ENCODE data around the gene PFKL.

PFKL gene

GRCh38 chr21:44319407-44320065 lies 19.7 kb downstream of the PFKL start:
- H3K4me1 Mint-ChIP-seq (ENCODE audit: low read depth): no peaks in the 10 kb centered on the region
- H3K4me3 Mint-ChIP-seq: no peak overlapping the region
- peaks cover 100% of the 10 kb centered on the region for H3K36me3 Mint-ChIP-seq (ENCODE audit: low read depth)
- intact Hi-C loops (cut with micrococcal nuclease): no loop called here
- no peaks in the 10 kb centered on the region for H3K9me3 Mint-ChIP-seq
- H3K27me3 Mint-ChIP-seq: no peaks in the 10 kb centered on the region
- no peak overlapping the region for H3K27ac Mint-ChIP-seq

GRCh38 chr21:44320847-44321246 lies 21.0 kb downstream of the PFKL start:
- intact Hi-C loops (cut with micrococcal nuclease): no loop called here
- Mint-ChIP-seq H3K4me3 (no peak overlapping the region), H3K4me1 (ENCODE audit: low read depth) (no peaks in the 10 kb centered on the region), H3K9me3 (no peaks in the 10 kb centered on the region), H3K27ac (no peak overlapping the region), H3K27me3 (no peaks in the 10 kb centered on the region), H3K36me3 (ENCODE audit: low read depth) (peaks cover 100% of the 10 kb centered on the region)

DNA sequence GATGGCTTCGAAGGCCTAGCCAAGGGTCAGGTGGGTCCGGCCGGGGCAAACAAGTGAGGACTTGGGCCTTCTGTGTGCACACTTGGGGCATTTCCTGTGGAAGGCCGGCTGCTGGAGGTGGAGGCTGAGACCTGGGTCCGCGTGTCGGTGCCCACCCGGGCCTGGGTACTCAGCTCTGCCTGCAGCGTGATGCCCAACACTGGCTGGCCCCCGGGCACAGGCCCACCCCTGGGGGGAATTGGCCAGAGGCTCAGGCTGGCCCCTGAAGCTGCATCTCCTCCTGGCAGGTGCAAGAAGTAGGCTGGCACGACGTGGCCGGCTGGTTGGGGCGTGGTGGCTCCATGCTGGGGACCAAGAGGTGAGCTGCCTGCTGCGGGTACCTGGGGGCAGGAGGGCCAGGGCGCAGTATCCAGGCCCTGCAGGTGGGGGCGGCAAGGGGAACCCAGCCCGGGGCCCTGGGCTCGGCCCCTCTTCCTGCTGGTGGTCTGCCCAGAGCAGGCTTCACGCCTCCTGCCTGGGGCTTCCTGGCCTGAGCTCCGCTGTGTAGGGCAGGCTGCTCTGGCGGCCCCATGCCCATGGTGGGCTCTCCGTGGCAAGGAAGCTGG lies 22.1 kb downstream of the PFKL start:
- H3K27me3 Mint-ChIP-seq: no peaks in the 10 kb centered on the region
- no peaks in the 10 kb centered on the region for H3K4me1 Mint-ChIP-seq (ENCODE audit: low read depth)
- no peaks in the 10 kb centered on the region for H3K9me3 Mint-ChIP-seq
- H3K36me3 Mint-ChIP-seq (ENCODE audit: low read depth): peaks cover 100% of the 10 kb centered on the region
- intact Hi-C loops (cut with micrococcal nuclease): no loop called here
- H3K4me3 Mint-ChIP-seq: no peak overlapping the region
- H3K27ac Mint-ChIP-seq: no peak overlapping the region

DNA sequence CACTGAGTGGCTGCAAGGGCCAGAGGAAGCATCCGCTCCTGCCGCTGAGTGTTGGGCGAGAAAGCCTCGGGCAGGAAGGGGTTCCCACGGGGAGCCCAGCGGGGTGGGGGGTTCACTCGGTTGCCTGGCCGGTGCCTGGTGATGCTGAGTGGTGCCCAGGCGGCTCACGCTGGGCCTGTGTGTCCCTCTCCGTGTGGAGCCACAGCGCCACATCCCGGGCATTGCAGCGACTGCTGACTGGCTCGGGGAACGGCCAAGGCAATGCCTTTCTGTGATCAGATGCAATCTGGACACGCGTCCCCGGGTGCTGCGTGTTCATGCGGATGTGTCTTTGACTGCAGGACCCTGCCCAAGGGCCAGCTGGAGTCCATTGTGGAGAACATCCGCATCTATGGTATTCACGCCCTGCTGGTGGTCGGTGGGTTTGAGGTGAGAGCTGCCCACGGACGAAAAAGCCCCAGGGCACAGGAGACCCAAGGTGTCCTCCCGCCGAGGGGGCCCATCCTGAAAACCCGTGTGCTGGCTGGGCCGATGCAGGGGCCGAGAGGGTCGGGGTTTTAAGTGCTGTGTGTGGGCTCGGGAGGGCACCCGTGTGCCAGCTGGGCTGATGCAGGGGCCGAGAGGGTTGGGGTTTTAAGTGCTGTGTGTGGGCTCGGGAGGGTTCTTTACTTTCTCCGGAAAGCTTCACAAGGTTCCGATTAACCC lies 22.9 kb downstream of the PFKL start:
- no peaks in the 10 kb centered on the region for H3K27me3 Mint-ChIP-seq
- intact Hi-C loops (cut with micrococcal nuclease): no loop called here
- H3K9me3 Mint-ChIP-seq: no peaks in the 10 kb centered on the region
- H3K36me3 Mint-ChIP-seq (ENCODE audit: low read depth): peaks cover 100% of the 10 kb centered on the region
- no peak overlapping the region for H3K27ac Mint-ChIP-seq
- no peaks in the 10 kb centered on the region for H3K4me1 Mint-ChIP-seq (ENCODE audit: low read depth)
- no peak overlapping the region for H3K4me3 Mint-ChIP-seq

DNA sequence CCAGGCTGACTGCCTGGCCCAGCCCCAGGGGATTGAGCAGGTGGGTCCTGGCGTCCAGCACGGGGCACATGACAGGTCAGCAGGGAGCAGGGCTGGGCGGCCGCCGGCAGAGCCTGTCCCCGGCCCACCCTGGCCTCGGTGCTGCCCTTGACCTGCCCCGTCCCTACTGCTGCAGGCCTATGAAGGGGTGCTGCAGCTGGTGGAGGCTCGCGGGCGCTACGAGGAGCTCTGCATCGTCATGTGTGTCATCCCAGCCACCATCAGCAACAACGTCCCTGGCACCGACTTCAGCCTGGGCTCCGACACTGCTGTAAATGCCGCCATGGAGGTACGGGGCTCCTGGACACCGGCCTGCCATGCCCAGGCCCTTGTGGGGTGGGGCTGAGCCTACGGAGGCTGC lies 23.7 kb downstream of the PFKL start:
- Mint-ChIP-seq H3K4me1 (ENCODE audit: low read depth) (no peaks in the 10 kb centered on the region), H3K36me3 (ENCODE audit: low read depth) (peaks cover 100% of the 10 kb centered on the region), H3K27ac (no peak overlapping the region), H3K9me3 (no peaks in the 10 kb centered on the region), H3K27me3 (no peaks in the 10 kb centered on the region), H3K4me3 (no peak overlapping the region)
- intact Hi-C loops (cut with micrococcal nuclease): no loop called here

DNA sequence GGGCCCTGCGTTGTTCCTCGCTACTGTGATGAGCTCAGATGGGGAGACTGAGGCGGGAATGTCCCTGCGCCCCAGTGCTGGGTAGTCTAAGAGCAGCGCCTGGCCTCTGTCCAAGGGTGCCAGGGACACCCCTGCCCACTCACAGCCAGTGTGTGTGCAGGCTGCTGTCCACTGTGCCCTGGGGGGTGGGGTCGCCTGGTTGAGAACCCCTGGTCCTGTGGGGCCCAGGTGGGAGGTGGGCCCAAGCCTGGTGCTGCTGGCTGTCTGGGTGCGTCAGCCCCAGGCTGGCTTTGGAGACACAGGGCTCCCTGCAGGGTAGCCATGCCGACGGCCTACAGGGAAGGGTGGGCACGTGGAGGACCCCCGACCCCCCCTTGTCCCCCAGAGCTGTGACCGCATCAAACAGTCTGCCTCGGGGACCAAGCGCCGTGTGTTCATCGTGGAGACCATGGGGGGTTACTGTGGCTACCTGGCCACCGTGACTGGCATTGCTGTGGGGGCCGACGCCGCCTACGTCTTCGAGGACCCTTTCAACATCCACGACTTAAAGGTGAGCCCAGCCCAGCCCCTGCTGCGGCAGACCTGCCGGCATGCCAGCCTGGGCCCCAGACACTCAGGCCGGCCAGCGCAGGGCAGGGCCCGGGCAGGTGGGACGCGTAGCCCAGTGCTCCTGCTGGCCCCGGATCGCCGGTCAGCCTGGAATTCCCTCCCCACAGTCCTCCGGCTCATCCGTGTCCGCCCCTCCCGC lies 24.4 kb downstream of the PFKL start:
- Mint-ChIP-seq H3K4me3 (no peak overlapping the region), H3K27ac (no peak overlapping the region), H3K9me3 (no peaks in the 10 kb centered on the region), H3K36me3 (ENCODE audit: low read depth) (peaks cover 100% of the 10 kb centered on the region), H3K4me1 (ENCODE audit: low read depth) (no peaks in the 10 kb centered on the region), H3K27me3 (no peaks in the 10 kb centered on the region)
- intact Hi-C loops (cut with micrococcal nuclease): no loop called here

DNA sequence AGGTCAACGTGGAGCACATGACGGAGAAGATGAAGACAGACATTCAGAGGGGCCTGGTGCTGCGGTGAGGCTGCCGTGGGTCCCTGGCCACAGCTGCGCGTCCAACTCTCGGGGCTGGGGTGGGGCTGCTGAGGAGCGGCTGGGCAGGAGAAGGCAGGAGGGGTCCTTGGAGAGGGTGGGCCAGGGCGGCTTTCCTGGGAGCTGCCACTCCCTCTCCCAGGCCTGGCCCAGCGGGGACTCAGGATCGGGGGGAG lies 24.9 kb downstream of the PFKL start:
- Mint-ChIP-seq H3K36me3 (ENCODE audit: low read depth) (peaks cover 100% of the 10 kb centered on the region), H3K4me1 (ENCODE audit: low read depth) (no peaks in the 10 kb centered on the region), H3K4me3 (no peak overlapping the region), H3K27ac (no peak overlapping the region), H3K27me3 (no peaks in the 10 kb centered on the region), H3K9me3 (no peaks in the 10 kb centered on the region)
- intact Hi-C loops (cut with micrococcal nuclease): no loop called here

DNA sequence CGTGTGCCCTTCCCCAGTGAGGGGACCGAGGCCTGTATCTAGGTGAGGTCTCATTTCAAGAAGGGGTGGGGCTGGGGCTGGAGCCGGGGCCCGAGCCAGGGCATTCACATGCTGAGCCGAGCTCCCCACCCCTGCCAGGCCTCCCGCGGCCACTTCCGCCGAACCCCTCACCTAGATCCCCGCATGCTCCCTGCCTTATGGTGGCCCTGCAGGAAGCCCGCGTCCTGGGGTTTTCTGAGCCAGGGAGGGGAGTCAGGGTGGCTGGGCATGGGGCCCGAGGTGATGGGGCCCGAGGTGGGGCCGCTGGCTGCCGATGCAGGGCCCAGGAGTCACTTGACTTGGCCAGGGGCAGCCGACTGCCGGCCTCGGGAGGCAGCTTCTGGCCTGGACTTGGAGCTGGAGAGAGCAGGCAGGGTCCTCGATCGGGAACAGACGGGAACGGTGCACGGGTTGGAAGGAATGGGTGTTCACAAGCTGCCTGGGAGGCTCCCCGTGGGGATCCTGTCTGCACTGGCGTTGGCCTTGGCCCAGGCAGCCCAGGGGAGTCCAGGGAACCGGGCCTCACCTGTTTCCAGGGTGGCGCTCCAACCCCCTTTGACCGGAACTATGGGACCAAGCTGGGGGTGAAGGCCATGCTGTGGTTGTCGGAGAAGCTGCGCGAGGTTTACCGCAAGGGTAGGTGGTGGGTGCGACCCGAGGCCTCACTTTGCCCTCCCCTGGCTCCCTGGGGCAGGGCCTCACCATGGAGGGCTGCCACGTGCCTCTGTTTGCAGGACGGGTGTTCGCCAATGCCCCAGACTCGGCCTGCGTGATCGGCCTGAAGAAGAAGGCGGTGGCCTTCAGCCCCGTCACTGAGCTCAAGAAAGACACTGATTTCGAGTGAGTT lies 25.8 kb downstream of the PFKL start:
- no peak overlapping the region for H3K4me3 Mint-ChIP-seq
- H3K27ac Mint-ChIP-seq: no peak overlapping the region
- H3K36me3 Mint-ChIP-seq (ENCODE audit: low read depth): peaks cover 99% of the 10 kb centered on the region
- H3K9me3 Mint-ChIP-seq: no peaks in the 10 kb centered on the region
- intact Hi-C loops (cut with micrococcal nuclease): no loop called here
- H3K27me3 Mint-ChIP-seq: no peaks in the 10 kb centered on the region
- H3K4me1 Mint-ChIP-seq (ENCODE audit: low read depth): no peaks in the 10 kb centered on the region

GRCh38 chr21:44326272-44326647 lies 26.4 kb downstream of the PFKL start:
- H3K36me3 Mint-ChIP-seq (ENCODE audit: low read depth): peaks cover 99% of the 10 kb centered on the region
- no peak overlapping the region for H3K27ac Mint-ChIP-seq
- no peak overlapping the region for H3K4me3 Mint-ChIP-seq
- H3K9me3 Mint-ChIP-seq: no peaks in the 10 kb centered on the region
- no peaks in the 10 kb centered on the region for H3K4me1 Mint-ChIP-seq (ENCODE audit: low read depth)
- no peaks in the 10 kb centered on the region for H3K27me3 Mint-ChIP-seq
- intact Hi-C loops (cut with micrococcal nuclease): no loop called here

GRCh38 chr21:44326716-44327602 lies 27.1 kb downstream of the PFKL start:
- Mint-ChIP-seq H3K27me3 (no peaks in the 10 kb centered on the region), H3K36me3 (ENCODE audit: low read depth) (peaks cover 99% of the 10 kb centered on the region), H3K27ac (no peak overlapping the region), H3K4me3 (no peak overlapping the region), H3K9me3 (no peaks in the 10 kb centered on the region), H3K4me1 (ENCODE audit: low read depth) (no peaks in the 10 kb centered on the region)
- intact Hi-C loops (cut with micrococcal nuclease): no loop called here

DNA sequence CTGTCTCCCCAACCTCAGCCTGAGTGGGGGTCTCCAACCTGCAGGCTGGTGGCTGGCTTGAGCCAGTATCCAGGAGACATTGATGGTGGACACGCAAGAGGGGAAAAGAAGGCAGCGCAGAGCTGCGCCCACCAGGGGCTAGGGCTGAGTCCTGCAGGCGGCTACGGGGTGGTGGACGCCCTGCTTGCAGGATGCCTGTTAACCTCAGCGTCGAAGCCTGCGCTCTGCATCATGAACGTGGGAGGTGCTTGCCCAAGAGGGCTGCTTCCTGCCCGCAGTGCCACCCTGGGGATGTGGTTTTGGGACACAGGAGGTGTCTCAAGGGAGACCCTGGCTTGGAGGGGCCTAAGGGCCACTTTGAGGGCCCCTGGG lies 27.7 kb downstream of the PFKL start:
- Mint-ChIP-seq H3K9me3 (no peaks in the 10 kb centered on the region), H3K4me1 (ENCODE audit: low read depth) (no peaks in the 10 kb centered on the region), H3K36me3 (ENCODE audit: low read depth) (peaks cover 98% of the 10 kb centered on the region), H3K27me3 (no peaks in the 10 kb centered on the region), H3K27ac (no peak overlapping the region), H3K4me3 (no peak overlapping the region)
- intact Hi-C loops (cut with micrococcal nuclease): no loop called here

GRCh38 chr21:44328242-44328895 lies 28.5 kb downstream of the PFKL start:
- Mint-ChIP-seq H3K4me1 (ENCODE audit: low read depth) (no peaks in the 10 kb centered on the region), H3K9me3 (no peaks in the 10 kb centered on the region), H3K36me3 (ENCODE audit: low read depth) (peaks cover 98% of the 10 kb centered on the region), H3K27ac (peak overlapping the region; percentile 33), H3K4me3 (no peak overlapping the region), H3K27me3 (no peaks in the 10 kb centered on the region)
- intact Hi-C loops (cut with micrococcal nuclease): no loop called here

Data from dendritic cell treated with granulocyte-macrophage colony-stimulating factor and Interleukin-4, amounts not matched to agents 40 ng/mL and 50 ng/mL, for 4 days (primary cell).